Measurements from ENCODE around the gene CPNE5.

Gene CPNE5

DNA sequence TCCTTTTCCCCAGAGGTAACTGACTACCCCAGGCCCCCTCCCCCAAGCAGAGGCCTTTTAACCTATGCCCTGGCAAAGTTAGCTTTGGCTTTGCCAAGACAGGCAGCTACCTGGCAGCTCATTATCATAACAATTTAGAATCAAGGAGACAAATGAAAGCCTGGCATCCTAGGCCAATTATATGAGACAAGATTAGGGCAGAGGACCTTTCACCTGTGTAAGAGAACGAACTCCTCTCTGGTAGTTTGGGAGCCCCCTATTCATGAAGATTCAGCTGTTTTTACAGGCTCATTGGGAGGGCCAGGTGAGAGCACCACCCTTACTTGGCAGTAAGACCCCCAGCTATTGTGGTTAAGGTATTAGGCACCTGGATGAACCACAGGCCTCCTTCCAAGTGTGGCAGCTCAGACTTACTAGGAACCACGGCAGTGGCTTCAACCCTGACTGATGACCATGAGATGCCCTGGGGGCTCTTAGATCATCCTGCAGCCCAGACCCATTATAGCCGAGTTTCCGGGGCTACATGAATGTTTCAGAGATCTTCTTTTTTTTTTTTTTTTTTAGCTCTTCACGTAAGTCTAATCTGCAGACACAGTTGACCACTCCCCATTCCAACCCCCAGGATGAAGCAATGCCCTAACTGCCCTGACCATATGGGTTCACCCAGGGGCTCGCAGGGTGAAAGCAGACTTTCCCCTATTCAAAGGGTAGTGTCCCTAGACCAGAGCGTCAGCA lies 85.4 kb downstream of the CPNE5 start:
- Histone ChIP-seq H3K4me1 (ENCODE audit: insufficient read depth, low read length) (peaks cover 4% of the 10 kb centered on the region), H3K9ac (ENCODE audit: low read length) (no peak overlapping the region), H3K36me3 (ENCODE audit: insufficient read depth, low read length) (no peaks in the 10 kb centered on the region), H3K9me3 (ENCODE audit: low read length) (no peaks in the 10 kb centered on the region), H3K27ac (ENCODE audit: low read depth, low read length) (no peak overlapping the region), H3K27me3 (ENCODE audit: control insufficient read depth in 1 of 2, insufficient read depth in 2 of 2, low read length in 2 of 2) (no peaks in the 10 kb centered on the region), H3K4me3 (ENCODE audit: low read depth in 1 of 2, low read length in 2 of 2) (no peak overlapping the region)

DNA sequence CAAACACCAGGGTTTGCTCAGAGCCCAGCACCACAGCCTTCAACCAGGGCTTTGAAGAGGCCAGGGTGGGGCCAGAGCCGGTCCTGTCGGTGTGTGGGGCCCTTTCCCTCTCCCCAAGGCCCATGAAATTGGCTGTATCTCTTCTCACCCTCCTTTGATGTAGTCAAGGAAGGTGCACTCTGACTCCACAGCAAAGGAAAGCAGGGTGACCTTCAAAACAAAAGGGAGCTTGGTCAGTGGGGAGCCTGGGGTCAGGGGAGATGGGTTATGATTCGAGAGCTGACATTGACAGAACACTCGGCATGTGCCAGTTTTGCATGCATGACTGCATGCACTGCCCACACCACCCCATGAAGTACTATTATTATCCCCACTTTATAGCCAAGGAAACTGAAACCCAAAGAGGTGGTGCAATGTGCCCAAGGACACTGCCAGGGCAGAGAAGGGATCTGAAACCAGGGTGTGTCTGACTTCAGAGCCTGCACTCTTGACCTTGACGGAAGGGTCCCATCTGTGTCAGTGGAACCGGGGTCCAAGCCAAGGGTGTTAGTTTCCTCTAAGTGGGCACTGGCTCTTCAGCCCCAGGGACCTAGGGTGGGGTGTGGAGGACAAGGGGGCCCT lies 86.2 kb downstream of the CPNE5 start:
- Histone ChIP-seq H3K27me3 (ENCODE audit: control insufficient read depth in 1 of 2, insufficient read depth in 2 of 2, low read length in 2 of 2) (no peaks in the 10 kb centered on the region), H3K9ac (ENCODE audit: low read length) (no peak overlapping the region), H3K27ac (ENCODE audit: low read depth, low read length) (no peak overlapping the region), H3K9me3 (ENCODE audit: low read length) (no peaks in the 10 kb centered on the region), H3K36me3 (ENCODE audit: insufficient read depth, low read length) (no peaks in the 10 kb centered on the region), H3K4me3 (ENCODE audit: low read depth in 1 of 2, low read length in 2 of 2) (no peak overlapping the region), H3K4me1 (ENCODE audit: insufficient read depth, low read length) (peaks cover 4% of the 10 kb centered on the region)

DNA sequence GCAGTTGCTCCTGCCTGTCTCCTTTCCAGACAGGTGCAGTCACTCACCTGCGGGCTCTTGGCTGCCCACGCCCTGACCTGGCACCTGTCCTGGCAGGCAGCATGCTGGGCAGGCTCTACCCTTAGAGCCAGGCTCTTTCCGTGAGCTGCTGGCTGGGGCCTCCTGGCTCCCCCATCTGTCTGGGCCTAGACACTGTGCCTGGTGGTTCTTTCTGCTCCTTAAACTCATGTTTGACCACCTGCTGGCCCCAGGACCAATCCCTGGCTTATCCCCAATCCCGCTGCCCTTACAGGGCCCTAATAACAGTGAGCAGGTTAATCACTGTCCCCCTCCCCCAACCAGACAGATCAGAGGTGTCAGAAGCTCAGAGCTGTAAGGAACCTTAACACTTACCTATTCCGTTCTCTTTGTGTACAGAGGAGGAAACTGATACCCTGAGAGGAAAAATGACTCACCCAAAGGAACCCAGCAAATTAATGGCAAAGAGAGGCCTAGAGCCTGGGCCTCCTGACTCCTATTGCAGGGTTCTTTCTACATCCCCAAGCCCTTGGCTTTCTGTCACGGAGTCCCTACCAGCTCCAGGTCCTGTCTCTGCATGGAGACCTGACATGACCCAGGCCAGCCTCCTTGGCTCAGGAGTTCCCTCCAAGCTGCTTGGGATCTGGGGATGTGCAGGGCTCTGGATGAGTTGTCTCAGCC lies 86.9 kb downstream of the CPNE5 start:
- Histone ChIP-seq H3K27me3 (ENCODE audit: control insufficient read depth in 1 of 2, insufficient read depth in 2 of 2, low read length in 2 of 2) (no peaks in the 10 kb centered on the region), H3K4me1 (ENCODE audit: insufficient read depth, low read length) (peaks cover 4% of the 10 kb centered on the region), H3K9me3 (ENCODE audit: low read length) (no peaks in the 10 kb centered on the region), H3K36me3 (ENCODE audit: insufficient read depth, low read length) (no peaks in the 10 kb centered on the region), H3K9ac (ENCODE audit: low read length) (no peak overlapping the region), H3K27ac (ENCODE audit: low read depth, low read length) (no peak overlapping the region), H3K4me3 (ENCODE audit: low read depth in 1 of 2, low read length in 2 of 2) (no peak overlapping the region)

DNA sequence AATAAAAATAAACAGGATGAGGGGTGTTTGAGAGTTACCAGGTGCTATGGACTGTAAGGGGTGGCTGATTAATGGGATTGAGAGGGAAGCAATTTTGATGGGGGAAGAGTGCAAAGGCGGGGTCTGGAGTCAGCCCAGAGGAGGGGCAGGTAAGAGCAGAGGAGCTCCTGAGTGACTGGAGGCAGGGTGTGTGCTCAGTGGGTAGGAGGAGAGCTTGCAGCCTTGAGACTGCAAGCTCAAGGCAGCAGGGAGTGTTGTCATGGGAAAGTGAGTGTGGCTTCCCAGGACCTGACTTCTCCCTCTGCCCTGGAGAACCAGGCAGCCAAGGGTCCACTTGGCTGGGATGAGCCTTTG lies 87.4 kb downstream of the CPNE5 start:
- H3K36me3 ChIP-seq (ENCODE audit: insufficient read depth, low read length) = no peaks in the 10 kb centered on the region
- H3K4me1 ChIP-seq (ENCODE audit: insufficient read depth, low read length) = peaks cover 4% of the 10 kb centered on the region
- H3K27me3 ChIP-seq (ENCODE audit: control insufficient read depth in 1 of 2, insufficient read depth in 2 of 2, low read length in 2 of 2) = no peaks in the 10 kb centered on the region
- no peak overlapping the region for H3K27ac ChIP-seq (ENCODE audit: low read depth, low read length)
- no peak overlapping the region for H3K9ac ChIP-seq (ENCODE audit: low read length)
- H3K4me3 ChIP-seq (ENCODE audit: low read depth in 1 of 2, low read length in 2 of 2) = no peak overlapping the region
- H3K9me3 ChIP-seq (ENCODE audit: low read length) = no peaks in the 10 kb centered on the region

DNA sequence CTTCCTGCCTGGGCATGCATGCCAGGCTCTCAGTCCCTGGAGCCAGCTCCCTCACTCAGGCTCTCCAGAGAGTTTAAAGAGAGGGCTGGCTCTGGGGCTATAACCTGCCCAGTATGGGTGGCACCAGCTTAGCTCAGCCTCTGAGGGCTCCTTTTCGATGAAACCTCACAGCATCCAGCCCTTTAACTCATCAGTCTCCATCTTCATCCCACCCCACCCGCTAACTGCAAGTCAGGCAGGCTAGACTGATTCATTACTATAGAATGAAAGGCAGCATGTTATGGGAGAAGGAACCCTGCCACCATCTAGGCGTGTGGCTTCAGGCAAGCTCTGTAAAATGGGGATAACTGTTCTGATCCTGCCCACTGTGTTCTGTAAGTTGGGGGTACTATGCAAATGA lies 88.2 kb downstream of the CPNE5 start:
- Histone ChIP-seq H3K36me3 (ENCODE audit: insufficient read depth, low read length) (no peaks in the 10 kb centered on the region), H3K27ac (ENCODE audit: low read depth, low read length) (no peak overlapping the region), H3K4me1 (ENCODE audit: insufficient read depth, low read length) (peaks cover under 1% of the 10 kb centered on the region), H3K27me3 (ENCODE audit: control insufficient read depth in 1 of 2, insufficient read depth in 2 of 2, low read length in 2 of 2) (no peaks in the 10 kb centered on the region), H3K9me3 (ENCODE audit: low read length) (no peaks in the 10 kb centered on the region), H3K9ac (ENCODE audit: low read length) (no peak overlapping the region), H3K4me3 (ENCODE audit: low read depth in 1 of 2, low read length in 2 of 2) (no peak overlapping the region)

DNA sequence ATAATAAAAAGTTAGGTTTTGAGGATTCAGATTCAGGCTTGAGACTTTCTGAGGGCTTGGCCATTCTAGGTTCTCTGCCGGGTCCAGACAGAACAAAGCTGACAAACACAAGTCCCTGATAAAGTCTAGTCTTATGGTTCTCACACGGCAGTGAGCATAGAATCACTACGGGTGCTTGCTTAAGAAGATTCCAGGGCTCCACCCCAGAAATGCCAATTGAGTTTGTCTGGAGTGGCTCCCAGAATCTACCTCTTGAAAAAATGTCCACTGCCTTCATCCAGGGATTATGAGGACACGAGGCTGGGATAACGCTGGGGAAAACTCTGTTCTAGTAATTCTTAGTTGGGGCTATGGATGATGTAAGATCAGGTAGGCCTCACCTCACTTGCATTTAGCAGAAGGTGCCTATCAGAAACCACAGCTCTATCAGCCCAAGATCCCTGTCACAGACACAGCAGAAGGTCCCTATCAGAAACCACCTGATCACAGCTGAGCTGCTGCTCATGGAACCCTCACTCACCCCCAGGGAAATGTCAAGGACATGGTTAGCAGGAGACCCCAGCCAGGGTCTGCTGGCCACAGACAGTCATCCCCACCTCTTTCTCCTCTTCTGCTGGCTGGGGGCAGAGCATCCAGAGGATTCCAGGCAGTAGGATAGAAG lies 89.3 kb downstream of the CPNE5 start:
- Histone ChIP-seq H3K27me3 (ENCODE audit: control insufficient read depth in 1 of 2, insufficient read depth in 2 of 2, low read length in 2 of 2) (no peaks in the 10 kb centered on the region), H3K4me3 (ENCODE audit: low read depth in 1 of 2, low read length in 2 of 2) (no peak overlapping the region), H3K27ac (ENCODE audit: low read depth, low read length) (no peak overlapping the region), H3K4me1 (ENCODE audit: insufficient read depth, low read length) (no peaks in the 10 kb centered on the region), H3K9ac (ENCODE audit: low read length) (no peak overlapping the region), H3K36me3 (ENCODE audit: insufficient read depth, low read length) (no peaks in the 10 kb centered on the region), H3K9me3 (ENCODE audit: low read length) (no peaks in the 10 kb centered on the region)

DNA sequence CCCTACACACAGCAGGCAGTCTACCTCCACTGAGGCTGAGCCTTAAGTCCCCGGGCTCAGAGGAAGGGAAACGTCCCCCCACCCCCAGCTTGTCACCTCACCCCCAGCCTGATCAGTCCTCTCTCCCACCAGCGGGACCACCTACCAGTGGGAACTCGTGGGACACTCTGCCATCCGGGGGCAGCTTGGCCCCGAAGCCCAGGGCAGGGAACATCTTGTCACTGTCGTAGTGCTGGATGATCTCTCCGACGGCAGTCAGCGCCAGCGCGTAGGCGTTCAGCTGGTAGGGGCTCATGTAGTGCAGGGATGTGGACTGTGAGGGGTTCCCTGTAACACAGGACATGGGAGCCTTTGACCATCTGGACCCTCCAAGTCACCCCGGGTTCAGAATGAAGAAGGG lies 93.0 kb downstream of the CPNE5 start:
- Histone ChIP-seq H3K9me3 (ENCODE audit: low read length) (no peaks in the 10 kb centered on the region), H3K27ac (ENCODE audit: low read depth, low read length) (no peak overlapping the region), H3K27me3 (ENCODE audit: control insufficient read depth in 1 of 2, insufficient read depth in 2 of 2, low read length in 2 of 2) (no peaks in the 10 kb centered on the region), H3K36me3 (ENCODE audit: insufficient read depth, low read length) (no peaks in the 10 kb centered on the region), H3K4me1 (ENCODE audit: insufficient read depth, low read length) (no peaks in the 10 kb centered on the region), H3K9ac (ENCODE audit: low read length) (no peak overlapping the region), H3K4me3 (ENCODE audit: low read depth in 1 of 2, low read length in 2 of 2) (no peak overlapping the region)

DNA sequence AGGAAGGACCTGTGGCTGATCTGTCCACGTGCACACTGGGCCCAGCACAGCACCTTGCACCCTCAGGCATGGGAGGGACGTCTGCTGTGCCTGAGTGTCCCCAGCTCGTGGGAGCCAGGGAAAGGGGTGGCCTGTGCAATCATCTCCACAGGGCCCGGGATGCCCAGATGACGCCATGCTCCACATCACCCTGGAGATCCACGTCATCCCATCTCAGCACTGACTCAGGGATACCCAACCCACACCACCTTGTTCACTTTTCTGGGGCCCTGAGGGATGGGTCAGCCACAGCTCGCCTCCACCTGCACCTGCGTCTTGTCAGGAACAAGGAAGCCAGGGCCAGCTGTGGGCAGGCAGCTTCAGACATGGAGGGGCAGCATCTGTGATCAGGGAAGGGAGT lies 93.4 kb downstream of the CPNE5 start:
- Histone ChIP-seq H3K9ac (ENCODE audit: low read length) (no peak overlapping the region), H3K4me3 (ENCODE audit: low read depth in 1 of 2, low read length in 2 of 2) (no peak overlapping the region), H3K9me3 (ENCODE audit: low read length) (no peaks in the 10 kb centered on the region), H3K27me3 (ENCODE audit: control insufficient read depth in 1 of 2, insufficient read depth in 2 of 2, low read length in 2 of 2) (no peaks in the 10 kb centered on the region), H3K27ac (ENCODE audit: low read depth, low read length) (no peak overlapping the region), H3K4me1 (ENCODE audit: insufficient read depth, low read length) (no peaks in the 10 kb centered on the region), H3K36me3 (ENCODE audit: insufficient read depth, low read length) (no peaks in the 10 kb centered on the region)

DNA sequence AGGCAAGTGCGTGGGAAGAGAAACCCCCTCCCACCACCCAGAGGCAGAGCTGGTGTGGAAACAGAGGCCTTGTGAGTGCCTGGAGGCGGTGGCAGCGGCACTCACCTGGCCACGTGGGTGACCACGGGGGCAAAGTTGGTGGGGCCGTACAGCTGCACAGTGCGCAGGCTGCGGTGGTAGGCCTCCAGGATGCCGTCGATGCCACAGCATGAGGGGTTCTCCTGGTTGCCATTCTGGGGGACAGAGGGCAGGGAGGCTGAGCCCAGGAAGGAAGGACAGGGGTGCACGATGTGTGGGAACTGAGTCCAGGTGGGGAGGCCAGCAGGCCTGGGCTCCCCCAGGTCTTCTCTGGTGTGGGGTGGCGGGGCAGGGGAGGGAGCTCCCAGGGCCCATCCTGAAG lies 94.0 kb downstream of the CPNE5 start:
- H3K9me3 ChIP-seq (ENCODE audit: low read length) = no peaks in the 10 kb centered on the region
- H3K4me3 ChIP-seq (ENCODE audit: low read depth in 1 of 2, low read length in 2 of 2) = no peak overlapping the region
- H3K27ac ChIP-seq (ENCODE audit: low read depth, low read length) = no peak overlapping the region
- H3K4me1 ChIP-seq (ENCODE audit: insufficient read depth, low read length) = no peaks in the 10 kb centered on the region
- H3K9ac ChIP-seq (ENCODE audit: low read length) = no peak overlapping the region
- no peaks in the 10 kb centered on the region for H3K27me3 ChIP-seq (ENCODE audit: control insufficient read depth in 1 of 2, insufficient read depth in 2 of 2, low read length in 2 of 2)
- no peaks in the 10 kb centered on the region for H3K36me3 ChIP-seq (ENCODE audit: insufficient read depth, low read length)

DNA sequence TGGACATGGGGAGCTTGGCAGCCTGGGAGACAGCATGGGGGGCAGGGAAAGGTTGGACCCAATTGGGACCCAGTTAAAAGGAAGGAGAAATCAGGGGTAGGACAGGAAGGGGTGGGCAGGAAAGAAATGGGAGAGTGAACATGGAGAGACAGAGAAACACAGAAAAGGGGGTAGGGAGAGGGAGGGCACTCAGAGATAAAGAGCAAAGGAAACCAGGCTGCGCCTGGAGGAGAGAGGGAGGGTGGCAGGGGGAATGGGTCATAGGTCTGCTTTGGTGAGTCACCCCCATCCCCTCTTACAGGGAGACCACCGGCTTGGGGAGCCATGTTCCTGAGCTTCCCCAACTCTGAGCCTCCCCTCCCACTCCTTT lies 95.0 kb downstream of the CPNE5 start:
- no peaks in the 10 kb centered on the region for H3K9me3 ChIP-seq (ENCODE audit: low read length)
- no peak overlapping the region for H3K9ac ChIP-seq (ENCODE audit: low read length)
- H3K27ac ChIP-seq (ENCODE audit: low read depth, low read length) = no peak overlapping the region
- no peaks in the 10 kb centered on the region for H3K4me1 ChIP-seq (ENCODE audit: insufficient read depth, low read length)
- no peaks in the 10 kb centered on the region for H3K27me3 ChIP-seq (ENCODE audit: control insufficient read depth in 1 of 2, insufficient read depth in 2 of 2, low read length in 2 of 2)
- no peak overlapping the region for H3K4me3 ChIP-seq (ENCODE audit: low read depth in 1 of 2, low read length in 2 of 2)
- H3K36me3 ChIP-seq (ENCODE audit: insufficient read depth, low read length) = no peaks in the 10 kb centered on the region

DNA sequence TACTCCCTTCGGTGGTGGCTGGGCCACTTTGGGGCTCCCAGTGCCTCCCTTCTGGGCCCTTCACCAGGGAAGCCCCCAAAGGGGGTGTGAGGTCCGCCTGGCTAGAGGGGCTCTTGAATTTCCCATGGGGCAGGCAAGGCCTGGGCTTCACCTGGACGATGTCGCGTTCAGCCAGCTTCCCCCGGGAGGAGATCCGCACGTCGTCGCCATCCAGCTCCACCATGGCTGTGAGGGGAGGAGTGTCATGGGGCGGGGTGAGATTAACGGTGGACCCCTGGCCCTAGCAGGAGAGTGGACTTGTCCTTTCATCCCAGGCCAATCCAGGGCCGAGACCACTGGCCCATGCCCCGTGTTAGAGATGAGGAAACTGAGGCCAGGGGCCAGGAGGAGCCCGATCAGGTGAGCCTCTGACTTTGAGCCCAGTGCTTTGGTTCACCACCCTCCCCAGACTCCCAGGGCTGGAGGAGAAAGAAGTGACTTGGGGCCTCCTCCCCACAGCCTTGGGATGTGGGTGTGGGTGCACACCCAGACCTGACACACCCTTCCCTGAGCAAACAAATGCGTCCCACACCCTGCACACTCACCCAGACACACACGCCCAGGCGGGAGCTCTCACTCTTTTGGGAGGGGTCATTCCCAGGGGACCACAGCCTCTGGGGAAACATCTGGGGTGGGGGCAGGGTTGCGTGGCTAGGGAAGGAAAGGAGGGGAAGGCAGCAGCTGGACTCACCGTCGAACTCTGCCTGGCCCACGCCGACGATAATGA lies 95.5 kb downstream of the CPNE5 start:
- Histone ChIP-seq H3K9ac (ENCODE audit: low read length) (no peak overlapping the region), H3K4me3 (ENCODE audit: low read depth in 1 of 2, low read length in 2 of 2) (no peak overlapping the region), H3K27ac (ENCODE audit: low read depth, low read length) (no peak overlapping the region)

More for the DNA sequence above, 95.5 kb downstream of the CPNE5 start:
- Histone ChIP-seq H3K36me3 (ENCODE audit: insufficient read depth, low read length) (no peaks in the 10 kb centered on the region), H3K9me3 (ENCODE audit: low read length) (no peaks in the 10 kb centered on the region), H3K27me3 (ENCODE audit: control insufficient read depth in 1 of 2, insufficient read depth in 2 of 2, low read length in 2 of 2) (no peaks in the 10 kb centered on the region), H3K4me1 (ENCODE audit: insufficient read depth, low read length) (no peaks in the 10 kb centered on the region)

All from muscle layer of colon (tissue), 2 donors.